OCI-LY1 (cell line): ENCODE data around the gene ATP8B1.
"Not testable (repeated sequence)": the region's sequence is repeated elsewhere in the genome, so short reads cannot be mapped to it uniquely, and the experiment has no call there.

ENCODE experiments used
- H2AFZ ChIP-seq: fragments of 200-600 bp; sonication (generic), shearing (Covaris generic); 2 replicates; pipeline ENCODE4 v1.6.0; 2014; ENCODE audit warnings: antibody characterized with exemption, mild to moderate bottlenecking, low read length
- H3F3A ChIP-seq: fragments of 200-600 bp; sonication (generic), shearing (Covaris generic); 2 replicates; pipeline ENCODE4 v1.6.0; 2014; ENCODE audit warnings: mild to moderate bottlenecking, antibody characterized with exemption, low read length, moderate library complexity; ENCODE audit not compliant: insufficient read depth
- H3K27ac ChIP-seq: fragments of 200-600 bp; sonication (generic); 2 replicates; pipeline ENCODE4 v1.5.1; 2014; ENCODE audit warnings: low read length, mixed run types, mild to moderate bottlenecking, low read depth; ENCODE audit not compliant: poor library complexity, severe bottlenecking
- H3K27me3 ChIP-seq: fragments of 200-600 bp; sonication (generic); 2 replicates; pipeline ENCODE4 v1.6.0; 2014; ENCODE audit warnings: antibody characterized with exemption, mild to moderate bottlenecking, low read length, moderate library complexity; ENCODE audit not compliant: insufficient read depth
- H3K36me3 ChIP-seq: fragments of 200-600 bp; sonication (generic); 2 replicates; pipeline ENCODE4 v1.6.1; 2014; ENCODE audit warnings: mild to moderate bottlenecking, antibody characterized with exemption, low read length, moderate library complexity, mixed read lengths; ENCODE audit not compliant: insufficient read depth
- H3K4me1 ChIP-seq: fragments of 200-600 bp; sonication (generic); 2 replicates; pipeline ENCODE4 v1.5.1; 2014; ENCODE audit warnings: mild to moderate bottlenecking, low read length, moderate library complexity; ENCODE audit not compliant: insufficient read depth, severe bottlenecking
- H3K4me2 ChIP-seq: fragments of 200-600 bp; sonication (generic), shearing (Covaris generic); 2 replicates; pipeline ENCODE4 v1.6.1; 2014; ENCODE audit warnings: low read length
- H3K4me3 ChIP-seq: fragments of 200-600 bp; sonication (generic); 2 replicates; pipeline ENCODE4 v1.5.1; 2014; ENCODE audit warnings: low read length, low read depth, mild to moderate bottlenecking, mixed read lengths; ENCODE audit not compliant: poor library complexity, severe bottlenecking
- H3K79me2 ChIP-seq: fragments of 200-600 bp; shearing (Covaris generic); 2 replicates; pipeline ENCODE4 v1.6.1; 2016; ENCODE audit warnings: mixed run types, low read length, mixed read lengths; ENCODE audit not compliant: insufficient read depth
- H3K9ac ChIP-seq: fragments of 200-600 bp; sonication (generic), shearing (Covaris generic); 2 replicates; pipeline ENCODE4 v1.6.1; 2014; ENCODE audit warnings: mild to moderate bottlenecking, low read length, mixed read lengths
- H3K9me2 ChIP-seq: fragments of 200-600 bp; sonication (generic), shearing (Covaris generic); 2 replicates; pipeline ENCODE4 v1.6.1; 2014; ENCODE audit warnings: low read depth, mild to moderate bottlenecking, low read length, mixed read lengths
- H3K9me3 ChIP-seq: fragments of 200-600 bp; shearing (Covaris generic); 2 replicates; pipeline ENCODE4 v1.6.1; 2014; ENCODE audit warnings: low read length, mixed read lengths
- H4K20me1 ChIP-seq: fragments of 200-600 bp; sonication (generic), shearing (Covaris generic); 2 replicates; pipeline ENCODE4 v1.6.0; 2016; ENCODE audit warnings: mild to moderate bottlenecking, low read length; ENCODE audit not compliant: insufficient read depth
- EZH2 ChIP-seq: fragments of 200-600 bp; sonication (generic), shearing (Covaris generic); IDR thresholded peaks from 2 replicates; pipeline ENCODE4 v1.8.0; 2017; ENCODE audit warnings: borderline replicate concordance, mixed run types, mild to moderate bottlenecking, antibody characterized with exemption, low read length, moderate library complexity, mixed read lengths
- TF ChIP-seq, protein P1 (sequence below): fragments of 200-600 bp; sonication (generic), shearing (Covaris generic); IDR thresholded peaks from 2 replicates; pipeline ENCODE4 v1.5.1; 2017; ENCODE audit warnings: mild to moderate bottlenecking, antibody characterized with exemption, low read length, moderate library complexity, mixed read lengths

ATP8B1 gene

DNA sequence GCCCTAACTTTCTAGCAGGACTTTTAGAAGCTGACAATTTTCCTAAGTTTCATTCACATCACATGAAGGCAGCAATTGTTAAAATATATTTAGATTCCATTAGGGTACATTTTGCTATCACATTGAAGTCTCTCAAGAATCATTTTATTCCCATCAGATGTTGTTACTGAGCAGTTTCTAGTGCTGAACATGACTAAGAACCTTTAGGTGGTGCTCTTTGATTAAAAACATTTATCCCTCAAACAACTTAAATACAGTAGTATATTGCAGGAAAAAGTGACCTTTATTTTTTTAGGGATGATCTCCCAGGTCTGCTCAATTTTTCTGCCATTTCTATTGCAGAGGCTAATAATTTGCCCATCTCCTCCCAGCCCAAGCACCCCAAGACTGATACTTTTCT, 158.6 kb downstream of the ATP8B1 start:
- Histone ChIP-seq H3K4me2 (no peak overlapping the region), H3F3A (no peaks in the 10 kb centered on the region), H3K9me2 (no peaks in the 10 kb centered on the region), H3K9me3 (no peaks in the 10 kb centered on the region), H3K4me3 (no peak overlapping the region), H2AFZ (no peak overlapping the region), H3K27me3 (no peaks in the 10 kb centered on the region), H3K36me3 (peaks cover 42% of the 10 kb centered on the region), H3K4me1 (no peaks in the 10 kb centered on the region), H3K79me2 (peaks cover 29% of the 10 kb centered on the region), H3K9ac (no peak overlapping the region), H4K20me1 (no peaks in the 10 kb centered on the region), H3K27ac (no peak overlapping the region)
- no peak for TF ChIP-seq EZH2
- TF ChIP-seq, protein P1, sequence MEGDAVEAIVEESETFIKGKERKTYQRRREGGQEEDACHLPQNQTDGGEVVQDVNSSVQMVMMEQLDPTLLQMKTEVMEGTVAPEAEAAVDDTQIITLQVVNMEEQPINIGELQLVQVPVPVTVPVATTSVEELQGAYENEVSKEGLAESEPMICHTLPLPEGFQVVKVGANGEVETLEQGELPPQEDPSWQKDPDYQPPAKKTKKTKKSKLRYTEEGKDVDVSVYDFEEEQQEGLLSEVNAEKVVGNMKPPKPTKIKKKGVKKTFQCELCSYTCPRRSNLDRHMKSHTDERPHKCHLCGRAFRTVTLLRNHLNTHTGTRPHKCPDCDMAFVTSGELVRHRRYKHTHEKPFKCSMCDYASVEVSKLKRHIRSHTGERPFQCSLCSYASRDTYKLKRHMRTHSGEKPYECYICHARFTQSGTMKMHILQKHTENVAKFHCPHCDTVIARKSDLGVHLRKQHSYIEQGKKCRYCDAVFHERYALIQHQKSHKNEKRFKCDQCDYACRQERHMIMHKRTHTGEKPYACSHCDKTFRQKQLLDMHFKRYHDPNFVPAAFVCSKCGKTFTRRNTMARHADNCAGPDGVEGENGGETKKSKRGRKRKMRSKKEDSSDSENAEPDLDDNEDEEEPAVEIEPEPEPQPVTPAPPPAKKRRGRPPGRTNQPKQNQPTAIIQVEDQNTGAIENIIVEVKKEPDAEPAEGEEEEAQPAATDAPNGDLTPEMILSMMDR: peak; percentile 15; the same call in 1 of the 2 replicates

DNA sequence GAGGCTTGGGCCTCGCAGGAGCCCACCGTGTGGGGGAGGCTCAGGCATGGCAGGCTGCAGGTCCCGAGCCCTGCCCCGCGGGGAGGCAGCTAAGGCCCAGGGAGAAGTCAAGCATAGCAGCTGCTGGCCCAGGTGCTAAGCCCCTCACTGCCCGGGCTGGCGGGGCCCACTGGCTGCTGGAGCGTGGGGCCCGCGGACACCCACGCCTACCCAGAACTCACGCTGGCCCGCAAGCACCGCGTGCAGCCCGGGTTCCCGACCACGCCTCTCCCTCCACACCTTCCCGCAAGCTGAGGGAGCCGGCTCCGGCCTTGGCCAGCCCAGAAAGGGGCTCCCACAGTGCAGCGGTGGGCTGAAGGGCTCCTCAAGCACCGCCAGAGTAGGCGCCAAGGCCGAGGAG, 159.4 kb downstream of the ATP8B1 start:
- peaks cover 28% of the 10 kb centered on the region for H3K79me2 ChIP-seq
- H4K20me1 ChIP-seq, H3K4me2 ChIP-seq, H3K27me3 ChIP-seq, H3K4me3 ChIP-seq, H3F3A ChIP-seq, H3K4me1 ChIP-seq, H3K9me2 ChIP-seq, H3K9me3 ChIP-seq, H3K9ac ChIP-seq, H3K27ac ChIP-seq, H2AFZ ChIP-seq: not testable (repeated sequence)
- H3K36me3 ChIP-seq: peaks cover 43% of the 10 kb centered on the region

DNA sequence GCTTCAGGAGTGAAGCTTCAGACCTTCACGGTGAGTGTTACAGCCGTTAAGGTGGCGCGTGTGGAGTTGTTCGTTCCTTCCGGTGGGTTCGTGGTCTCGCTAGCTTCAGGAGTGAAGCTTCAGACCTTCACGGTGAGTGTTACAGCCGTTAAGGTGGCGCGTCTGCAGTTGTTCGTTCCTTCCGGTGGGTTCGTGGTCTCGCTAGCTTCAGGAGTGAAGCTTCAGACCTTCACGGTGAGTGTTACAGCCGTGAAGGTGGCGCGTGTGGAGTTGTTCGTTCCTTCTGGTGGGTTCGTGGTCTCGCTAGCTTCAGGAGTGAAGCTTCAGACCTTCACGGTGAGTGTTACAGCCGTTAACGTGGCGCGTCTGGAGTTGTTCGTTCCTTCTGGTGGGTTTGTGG, 160.7 kb downstream of the ATP8B1 start:
- not testable (repeated sequence) for H3K4me2 ChIP-seq, H3K9me2 ChIP-seq, H3K9ac ChIP-seq, H3K27ac ChIP-seq, H3K9me3 ChIP-seq, H3F3A ChIP-seq, H2AFZ ChIP-seq, H3K27me3 ChIP-seq, H3K4me3 ChIP-seq, H4K20me1 ChIP-seq, H3K4me1 ChIP-seq
- Histone ChIP-seq H3K79me2 (peaks cover 22% of the 10 kb centered on the region), H3K36me3 (peaks cover 46% of the 10 kb centered on the region)

DNA sequence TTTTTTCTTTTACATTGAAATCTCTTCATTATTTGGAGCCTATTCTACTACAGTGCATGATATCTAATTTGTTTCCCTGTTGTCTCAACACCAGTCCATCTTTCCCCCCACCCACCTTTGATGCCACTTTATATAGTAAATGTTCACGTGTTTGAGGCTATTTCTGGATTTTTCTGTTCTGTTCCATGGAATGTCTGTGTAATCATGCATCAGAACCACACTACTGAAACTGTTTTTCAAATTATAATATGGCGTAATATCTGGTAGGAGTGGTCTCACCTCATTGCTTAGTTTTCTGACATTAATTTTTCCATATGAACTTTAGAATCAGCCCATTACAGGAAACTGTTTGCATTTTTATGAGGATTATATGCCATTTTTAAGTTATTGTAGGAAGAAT, 162.4 kb downstream of the ATP8B1 start:
- Histone ChIP-seq H3K36me3 (peaks cover 46% of the 10 kb centered on the region), H4K20me1 (no peaks in the 10 kb centered on the region), H3K4me3 (no peak overlapping the region), H3K4me1 (no peaks in the 10 kb centered on the region), H3K9me2 (no peaks in the 10 kb centered on the region), H3K9me3 (no peaks in the 10 kb centered on the region), H3K27me3 (no peaks in the 10 kb centered on the region), H3K27ac (no peak overlapping the region), H3K79me2 (peaks cover 7% of the 10 kb centered on the region; the same call in 1 of the 2 replicates), H2AFZ (no peak overlapping the region), H3K4me2 (no peak overlapping the region), H3F3A (no peaks in the 10 kb centered on the region), H3K9ac (no peak overlapping the region)
- TF ChIP-seq, protein P1: no peak
- TF ChIP-seq EZH2: no peak
